PC-3 (cell line): ENCODE measurements around the gene CRB3.
A peak's percentile ranks its signal among the peaks of the same experiment; 100 is the strongest.

Source experiments
- CTCF ChIP-seq: fragments of 300-600 bp; sonication (generic); conservative IDR thresholded peaks from 2 replicates; pipeline ENCODE4 v1.5.1; 2017; ENCODE audit warnings: antibody characterized with exemption, low read depth, mild to moderate bottlenecking, low read length
- EZH2 ChIP-seq: fragments of 300-600 bp; sonication (generic); IDR thresholded peaks from one replicate; pipeline ENCODE4 v1.6.1; 2017; ENCODE audit warnings: antibody characterized with exemption, mild to moderate bottlenecking, low read length; ENCODE audit not compliant: unreplicated experiment

GRCh38 chr19:6425732-6426620 lies 38.1 kb upstream of the CRB3 start:
- no peak for TF ChIP-seq EZH2
- TF ChIP-seq CTCF: peak; percentile 41; the same call in 1 of the 2 replicates
